PC-3 (cell line): Measurements from ENCODE around the gene HNRNPF. TPM values are rescaled to one million over a fixed set of nuclear protein-coding genes. Genes with fewer than 3 reads are reported as not detected.
"Not testable (repeated sequence)": the region's sequence is repeated elsewhere in the genome, so short reads cannot be mapped to it uniquely, and the experiment has no call there.

Source experiments
- ATAC-seq: fragments of 200-7000 bp; cut with Tn5 transposase; 2 replicates; pipeline ENCODE4 v1.9.1; 2020; ENCODE audit warnings: mild to moderate bottlenecking, moderate library complexity
- BruUV-seq: library from RNA; stranded (reverse); fragments of 400-500 nt; replicated peaks from 2 replicates; lab custom pipeline; 2021; lab: Mats Ljungman, UMichigan
- CTCF ChIA-PET: fragments of 300-600 bp; sonication (Branson Sonifier 250); formaldehyde crosslinking; loops from one replicate; lab custom pipeline; 2022; ENCODE audit warnings: antibody characterized with exemption; lab: Charles Lee
- POLR2A ChIA-PET: fragments of 300-600 bp; sonication (Branson Sonifier 250); formaldehyde crosslinking; loops from one replicate; lab custom pipeline; 2022; ENCODE audit warnings: antibody characterized with exemption; ENCODE audit not compliant: unreplicated experiment; lab: Charles Lee
- DNase-seq: peaks from one replicate; pipeline ENCODE4 v3.0.0-alpha.2; 2015
- H2AFZ ChIP-seq: fragments of 300-600 bp; sonication (generic); 2 replicates; pipeline ENCODE4 v1.6.0; 2016; ENCODE audit warnings: antibody characterized with exemption, low read length
- H3F3A ChIP-seq: fragments of 300-600 bp; sonication (generic); one replicate; pipeline ENCODE4 v1.6.0; 2017; ENCODE audit warnings: antibody characterized with exemption, low read length, control low read depth, mild to moderate bottlenecking; ENCODE audit not compliant: unreplicated experiment
- H3K27ac ChIP-seq: fragments of 300-600 bp; sonication (generic); 2 replicates; pipeline ENCODE4 v1.5.1; 2016; ENCODE audit warnings: mild to moderate bottlenecking, low read length
- H3K27me3 ChIP-seq: fragments of 300-600 bp; sonication (generic); 2 replicates; pipeline ENCODE4 v1.6.1; 2016; ENCODE audit warnings: low read length, mixed read lengths
- H3K36me3 ChIP-seq: fragments of 300-600 bp; sonication (generic); 2 replicates; pipeline ENCODE4 v1.6.1; 2016; ENCODE audit warnings: low read depth, mixed run types, low read length, mixed read lengths
- H3K4me1 ChIP-seq: fragments of 300-600 bp; sonication (generic); 2 replicates; pipeline ENCODE4 v1.5.1; 2016; ENCODE audit warnings: low read length; ENCODE audit not compliant: insufficient read depth
- H3K4me2 ChIP-seq: fragments of 300-600 bp; sonication (generic); 2 replicates; pipeline ENCODE4 v1.6.0; 2016; ENCODE audit warnings: low read length
- H3K4me3 ChIP-seq: fragments of 300-600 bp; sonication (generic); 2 replicates; pipeline ENCODE4 v1.5.1; 2016; ENCODE audit warnings: mild to moderate bottlenecking, low read length, mixed read lengths
- H3K79me2 ChIP-seq: fragments of 300-600 bp; sonication (generic); 2 replicates; pipeline ENCODE4 v1.6.1; 2017; ENCODE audit warnings: low read length, mixed read lengths
- H3K9ac ChIP-seq: fragments of 300-600 bp; sonication (generic); 2 replicates; pipeline ENCODE4 v1.6.0; 2016; ENCODE audit warnings: mild to moderate bottlenecking, low read length
- H3K9me2 ChIP-seq: fragments of 300-600 bp; sonication (generic); replicated peaks from 2 replicates; pipeline ENCODE4 v1.6.1; 2016; ENCODE audit warnings: mixed run types, low read length, mixed read lengths
- H3K9me3 ChIP-seq: fragments of 300-600 bp; sonication (generic); 2 replicates; pipeline ENCODE4 v1.6.1; 2016; ENCODE audit warnings: low read length, mixed read lengths
- H4K20me1 ChIP-seq: fragments of 300-600 bp; sonication (generic); 2 replicates; pipeline ENCODE4 v1.6.1; 2016; ENCODE audit warnings: low read length, mixed read lengths
- EZH2 ChIP-seq: fragments of 300-600 bp; sonication (generic); IDR thresholded peaks from one replicate; pipeline ENCODE4 v1.6.1; 2017; ENCODE audit warnings: antibody characterized with exemption, mild to moderate bottlenecking, low read length; ENCODE audit not compliant: unreplicated experiment
- EZH2phosphoT487 ChIP-seq: fragments of 300-600 bp; sonication (generic); IDR thresholded peaks from 2 replicates; pipeline ENCODE4 v1.6.1; 2018; ENCODE audit warnings: mild to moderate bottlenecking, antibody characterized with exemption, low read length, borderline replicate concordance
- intact Hi-C: fragments of 100-400 bp; cut with micrococcal nuclease; formaldehyde crosslinking; loops from 2 replicates; pipeline ENCODE4 v1.9.0; 2023
- total RNA-seq: library from RNA; depleted of rRNA; stranded (reverse); fragments of >200 nt; gene quantifications from 2 replicates; pipeline ENCODE4 v1.2.3, GENCODE V29; 2014
- TF ChIP-seq, protein P1 (sequence below): fragments of 300-600 bp; sonication (generic); conservative IDR thresholded peaks from 2 replicates; pipeline ENCODE4 v1.5.1; 2017; ENCODE audit warnings: antibody characterized with exemption, low read depth, mild to moderate bottlenecking, low read length

The HNRNPF gene
- total RNA-seq, 1 experiment from 2014 or later, result 421 TPM

- Histone ChIP-seq H3K27me3 (no peaks in the 10 kb centered on the region; the same call in 1 of the 2 replicates), H3K4me3 (no peak overlapping the region), H3F3A (no peaks in the 10 kb centered on the region), H3K4me2 (peak overlapping the region; percentile 35), H3K4me1 (peaks cover 18% of the 10 kb centered on the region; the same call in 1 of the 2 replicates), H4K20me1 (no peaks in the 10 kb centered on the region), H2AFZ (peak overlapping the region; percentile 60), H3K79me2 (no peaks in the 10 kb centered on the region), H3K27ac (no peak overlapping the region), H3K9me3 (no peaks in the 10 kb centered on the region), H3K9ac (no peak overlapping the region), H3K9me2 (no peaks in the 10 kb centered on the region), H3K36me3 (no peaks in the 10 kb centered on the region)
- intact Hi-C loops, result loop anchor here (1.0 to 10.0 kb wide), 2 partner anchors 16 to 115 kb away; no protein-coding TSS in a partner anchor
- ChIA-PET CTCF (no interaction called here), POLR2A (no interaction called here)
- TF ChIP-seq EZH2phosphoT487 (no peak), EZH2 (no peak)
- TF ChIP-seq, protein P1, sequence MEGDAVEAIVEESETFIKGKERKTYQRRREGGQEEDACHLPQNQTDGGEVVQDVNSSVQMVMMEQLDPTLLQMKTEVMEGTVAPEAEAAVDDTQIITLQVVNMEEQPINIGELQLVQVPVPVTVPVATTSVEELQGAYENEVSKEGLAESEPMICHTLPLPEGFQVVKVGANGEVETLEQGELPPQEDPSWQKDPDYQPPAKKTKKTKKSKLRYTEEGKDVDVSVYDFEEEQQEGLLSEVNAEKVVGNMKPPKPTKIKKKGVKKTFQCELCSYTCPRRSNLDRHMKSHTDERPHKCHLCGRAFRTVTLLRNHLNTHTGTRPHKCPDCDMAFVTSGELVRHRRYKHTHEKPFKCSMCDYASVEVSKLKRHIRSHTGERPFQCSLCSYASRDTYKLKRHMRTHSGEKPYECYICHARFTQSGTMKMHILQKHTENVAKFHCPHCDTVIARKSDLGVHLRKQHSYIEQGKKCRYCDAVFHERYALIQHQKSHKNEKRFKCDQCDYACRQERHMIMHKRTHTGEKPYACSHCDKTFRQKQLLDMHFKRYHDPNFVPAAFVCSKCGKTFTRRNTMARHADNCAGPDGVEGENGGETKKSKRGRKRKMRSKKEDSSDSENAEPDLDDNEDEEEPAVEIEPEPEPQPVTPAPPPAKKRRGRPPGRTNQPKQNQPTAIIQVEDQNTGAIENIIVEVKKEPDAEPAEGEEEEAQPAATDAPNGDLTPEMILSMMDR, result no peak
- no TSS peak for BruUV-seq
- DNase-seq (no peak), ATAC-seq (no peak)
Observed at GRCh38 chr10:43340101-43340500, 68.9 kb downstream of the HNRNPF start.

DNA sequence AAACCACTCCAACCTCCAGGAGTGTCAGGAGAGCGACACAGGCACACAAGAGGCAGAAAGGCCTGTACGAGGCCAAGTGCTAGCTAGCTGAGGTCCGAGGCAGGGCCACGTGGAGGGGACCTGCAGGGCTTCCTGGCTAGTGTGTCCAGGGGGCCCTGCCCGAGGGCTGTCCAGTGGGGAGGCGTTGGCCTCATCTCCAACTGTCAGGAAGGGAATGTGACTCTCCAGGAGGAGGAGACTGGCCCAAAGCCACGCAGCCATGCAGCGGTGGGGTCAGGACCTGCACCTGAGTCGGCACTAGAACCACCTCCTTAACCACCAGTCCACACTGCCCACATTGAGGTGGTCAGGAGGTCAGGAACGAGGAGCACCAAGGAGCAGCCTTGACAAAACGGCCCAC lies 69.8 kb downstream of the HNRNPF start:
- ChIA-PET POLR2A (no interaction called here), CTCF (no interaction called here)
- no peak overlapping the region for H2AFZ ChIP-seq
- H3K27me3 ChIP-seq, result no peaks in the 10 kb centered on the region; the same call in 1 of the 2 replicates
- no peak overlapping the region for H3K9ac ChIP-seq
- H3K27ac ChIP-seq, result no peak overlapping the region
- intact Hi-C loops, result no loop called here
- no TSS peak for BruUV-seq
- TF ChIP-seq, protein P1, result no peak
- TF ChIP-seq EZH2 (no peak), EZH2phosphoT487 (no peak)
- H3K9me3 ChIP-seq, result no peaks in the 10 kb centered on the region
- H3K79me2 ChIP-seq, result no peaks in the 10 kb centered on the region
- H3K4me1 ChIP-seq, result peaks cover 15% of the 10 kb centered on the region; the same call in 1 of the 2 replicates
- no peak overlapping the region for H3K4me3 ChIP-seq
- H4K20me1 ChIP-seq, result no peaks in the 10 kb centered on the region
- H3K36me3 ChIP-seq, result no peaks in the 10 kb centered on the region
- ATAC-seq (no peak), DNase-seq (no peak)
- no peak overlapping the region for H3K4me2 ChIP-seq
- no peaks in the 10 kb centered on the region for H3F3A ChIP-seq
- no peaks in the 10 kb centered on the region for H3K9me2 ChIP-seq

GRCh38 chr10:43338117-43338516 lies 70.9 kb downstream of the HNRNPF start:
- POLR2A ChIA-PET, result no interaction called here
- H3K4me1 ChIP-seq, result peaks cover 10% of the 10 kb centered on the region; the same call in 1 of the 2 replicates
- intact Hi-C loops, result no loop called here
- no peaks in the 10 kb centered on the region for H3K9me2 ChIP-seq
- CTCF ChIA-PET, result no interaction called here
- H3K27me3 ChIP-seq, result no peaks in the 10 kb centered on the region; the same call in 1 of the 2 replicates
- H3K4me2 ChIP-seq, result no peak overlapping the region
- H3F3A ChIP-seq, result no peaks in the 10 kb centered on the region
- DNase-seq (no peak), ATAC-seq (no peak)
- H3K27ac ChIP-seq, result no peak overlapping the region
- H3K9ac ChIP-seq, result no peak overlapping the region
- no TSS peak for BruUV-seq
- no peaks in the 10 kb centered on the region for H3K79me2 ChIP-seq
- TF ChIP-seq, protein P1, result no peak
- TF ChIP-seq EZH2phosphoT487 (no peak), EZH2 (no peak)
- no peak overlapping the region for H3K4me3 ChIP-seq
- H2AFZ ChIP-seq, result no peak overlapping the region
- no peaks in the 10 kb centered on the region for H3K36me3 ChIP-seq
- H3K9me3 ChIP-seq, result no peaks in the 10 kb centered on the region
- no peaks in the 10 kb centered on the region for H4K20me1 ChIP-seq

GRCh38 chr10:43337536-43337935 lies 71.5 kb downstream of the HNRNPF start:
- POLR2A ChIA-PET, intact Hi-C loops, H3K9me2 ChIP-seq, H3K27ac ChIP-seq, ATAC-seq, H3K4me3 ChIP-seq, H4K20me1 ChIP-seq, CTCF ChIA-PET, H3K4me1 ChIP-seq, H3F3A ChIP-seq, H3K36me3 ChIP-seq, H2AFZ ChIP-seq, H3K79me2 ChIP-seq, DNase-seq, H3K9ac ChIP-seq, H3K9me3 ChIP-seq, H3K4me2 ChIP-seq, BruUV-seq, H3K27me3 ChIP-seq: not testable (repeated sequence)
